ENCODE results near the gene ALKAL2. TPM values are rescaled to one million over a fixed set of nuclear protein-coding genes. Genes with fewer than 3 reads are reported as not detected.

ALKAL2 gene
- polyA plus RNA-seq, 4 donors: 5.3 to 6.1 (median 5.7) TPM

GRCh38 chr2:274503-274902 is 13.4 kb downstream of the ALKAL2 start:
- DNase-seq (ENCODE audit: low read depth in 4 of 4, low spot score in 2 of 4): no peak

- no peak for DNase-seq (ENCODE audit: low read depth in 4 of 4, low spot score in 2 of 4)
Observed at GRCh38 chr2:273333-273732, 14.6 kb downstream of the ALKAL2 start.

GRCh38 chr2:271917-272316 is 16.0 kb downstream of the ALKAL2 start:
- DNase-seq (ENCODE audit: low read depth in 4 of 4, low spot score in 2 of 4): no peak

DNA sequence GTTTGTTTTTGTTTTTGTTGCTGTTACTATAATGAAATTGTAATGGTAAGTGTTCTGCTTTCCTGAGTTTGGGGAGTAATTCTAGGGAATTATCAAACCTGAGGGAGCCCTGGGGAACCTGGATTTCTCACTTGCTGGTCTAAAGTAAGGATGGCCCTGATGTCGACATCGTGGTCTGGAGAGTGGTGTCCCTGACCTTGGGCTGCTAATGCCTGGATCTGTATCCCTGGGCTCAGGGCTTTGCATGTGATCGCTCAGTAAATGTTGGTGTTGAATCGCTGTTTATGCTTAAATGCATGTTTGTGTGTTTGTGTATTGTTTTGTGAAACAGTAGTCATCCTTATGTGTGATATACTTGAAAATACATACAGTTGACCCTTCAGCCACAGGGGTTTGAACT is 17.0 kb downstream of the ALKAL2 start:
- DNase-seq (ENCODE audit: low read depth in 4 of 4, low spot score in 2 of 4): no peak

- no peak for DNase-seq (ENCODE audit: low read depth in 4 of 4, low spot score in 2 of 4)
Observed at GRCh38 chr2:269356-270030, 18.4 kb downstream of the ALKAL2 start.

GRCh38 chr2:268323-268722 is 19.6 kb downstream of the ALKAL2 start:
- no peak for DNase-seq (ENCODE audit: low read depth in 4 of 4, low spot score in 2 of 4)

- peak; percentile 85 to 94 (median 91) for DNase-seq (ENCODE audit: low read depth in 4 of 4, low spot score in 2 of 4)
Observed at GRCh38 chr2:264493-265468, 23.1 kb downstream of the ALKAL2 start, which contains the start of gene ACP1. TSS of gene ACP1 (plus strand) at chr2:264947. CDS start at chr2:264965, 18 bp downstream.

DNA sequence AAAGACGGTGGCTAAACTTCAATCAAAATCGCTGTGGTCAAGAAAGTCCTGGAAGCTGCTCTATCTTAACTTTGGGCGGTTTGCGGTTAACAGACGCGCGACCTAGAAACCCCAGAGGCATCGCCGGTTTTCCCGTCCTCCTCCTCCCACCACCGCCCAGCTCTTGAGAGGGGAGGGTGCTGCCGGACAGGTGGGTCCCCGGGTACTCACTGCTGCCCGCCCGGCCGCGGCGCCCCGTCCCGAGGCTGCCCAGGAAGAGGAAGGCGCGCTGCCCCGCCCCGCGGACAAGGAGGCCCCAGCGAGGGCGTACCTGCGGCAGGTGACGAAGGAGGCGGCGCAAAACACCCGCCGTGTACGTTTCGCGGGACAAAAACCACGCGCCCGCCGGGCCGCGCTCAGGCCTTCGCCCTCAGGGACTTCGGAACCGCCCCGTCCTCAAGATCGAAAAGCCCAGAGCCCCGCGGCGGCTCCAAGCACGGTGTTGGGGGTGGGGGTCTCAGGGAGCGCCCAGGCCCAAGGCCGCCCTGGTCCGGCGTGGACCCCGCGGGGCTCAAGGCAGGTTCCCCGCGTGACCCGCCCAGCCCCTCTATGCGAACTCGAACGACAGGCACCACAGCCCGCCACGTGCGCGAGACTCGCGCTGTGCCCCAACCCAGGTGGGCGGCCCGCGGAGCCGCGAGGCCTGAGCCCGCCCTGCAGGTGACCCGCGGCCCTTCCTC is 24.0 kb downstream of the ALKAL2 start, which contains the start of gene SH3YL1:
SH3YL1 (minus strand) TSS at position 259 of the 719 bp plus-strand sequence; CDS start at position 211, 48 bp downstream.
- no peak for DNase-seq (ENCODE audit: low read depth in 4 of 4, low spot score in 2 of 4)

DNA sequence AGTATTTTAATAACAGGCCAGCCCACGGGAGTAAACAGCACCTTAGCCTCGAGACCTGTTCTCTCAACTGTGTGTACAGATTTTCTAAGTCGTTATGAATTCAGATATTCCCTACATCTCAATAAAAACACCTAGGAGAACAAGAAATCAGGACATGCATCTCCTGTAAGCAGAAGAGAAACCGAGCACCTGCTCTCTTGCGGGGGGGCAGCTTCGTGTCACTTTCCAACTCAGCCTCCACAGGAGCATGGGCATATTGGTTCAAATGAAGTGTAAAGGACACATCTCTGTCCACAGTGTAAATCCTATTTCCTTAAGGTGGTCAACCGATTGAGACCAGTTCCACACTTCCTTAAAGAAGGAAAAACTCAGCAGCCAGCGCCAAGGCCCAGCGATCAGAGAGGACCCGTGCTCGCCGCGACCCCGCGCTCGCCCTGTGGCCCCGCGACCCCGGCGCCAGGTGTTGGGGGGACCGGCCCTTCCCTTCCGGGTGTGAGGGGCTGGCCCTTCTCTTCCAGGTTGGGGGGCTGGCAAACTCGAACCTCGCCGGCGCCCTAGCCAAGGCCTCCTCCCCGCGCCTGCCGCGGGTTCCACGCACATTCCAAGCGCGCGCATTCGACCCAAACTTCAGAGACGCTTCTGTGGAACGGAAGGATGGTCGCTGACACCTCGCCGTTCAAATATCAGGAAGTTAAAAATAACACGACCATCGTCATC is 24.7 kb downstream of the ALKAL2 start:
- DNase-seq (ENCODE audit: low read depth in 4 of 4, low spot score in 2 of 4): no peak

GRCh38 chr2:262117-262516 is 25.8 kb downstream of the ALKAL2 start:
- no peak for DNase-seq (ENCODE audit: low read depth in 4 of 4, low spot score in 2 of 4)

- no peak for DNase-seq (ENCODE audit: low read depth in 4 of 4, low spot score in 2 of 4)
Observed at GRCh38 chr2:260507-261161, 27.3 kb downstream of the ALKAL2 start.

- no peak for DNase-seq (ENCODE audit: low read depth in 4 of 4, low spot score in 2 of 4)
Observed at GRCh38 chr2:259789-260331, 28.0 kb downstream of the ALKAL2 start.

DNA sequence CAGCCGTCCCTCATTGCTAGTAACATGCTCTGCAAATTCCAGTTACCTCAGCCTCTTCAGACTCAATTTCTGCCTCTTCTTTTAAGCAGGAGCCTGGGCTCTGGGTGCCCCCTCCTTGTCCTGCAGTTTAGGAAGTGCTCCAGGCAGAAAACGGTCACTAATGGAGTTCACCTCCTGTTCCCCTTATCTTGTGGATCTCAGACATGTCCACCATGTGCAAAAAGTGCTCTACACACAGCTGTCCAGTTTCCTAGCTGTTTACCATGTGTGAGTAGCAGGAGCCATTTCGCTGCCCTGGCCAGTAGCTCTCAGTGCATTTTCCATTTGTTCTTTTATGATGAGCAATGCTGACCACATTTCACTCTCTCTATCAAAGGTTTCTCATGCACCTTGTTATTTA is 29.0 kb downstream of the ALKAL2 start:
- DNase-seq (ENCODE audit: low read depth in 4 of 4, low spot score in 2 of 4): no peak

GRCh38 chr2:257842-258241 is 30.0 kb downstream of the ALKAL2 start:
- no peak for DNase-seq (ENCODE audit: low read depth in 4 of 4, low spot score in 2 of 4)

DNA sequence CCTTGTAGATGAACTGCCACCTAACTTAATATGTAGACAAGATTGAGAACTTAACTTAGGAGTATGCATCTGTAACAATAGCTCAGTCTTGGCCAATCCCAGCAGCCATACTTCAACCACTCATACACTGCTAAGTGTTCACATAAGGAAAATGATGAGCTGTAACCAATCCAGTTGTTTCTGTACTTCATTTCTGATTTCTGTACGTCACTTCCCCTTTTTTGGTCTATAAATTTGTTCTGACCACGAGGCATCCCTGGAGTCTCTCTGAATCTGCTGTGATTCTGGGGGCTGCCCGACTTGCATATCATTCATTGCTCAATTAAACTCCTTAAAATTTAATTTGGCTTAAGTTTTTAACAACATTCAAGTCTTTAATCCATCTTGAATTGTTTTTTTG is 30.5 kb downstream of the ALKAL2 start:
- DNase-seq (ENCODE audit: low read depth in 4 of 4, low spot score in 2 of 4): no peak

GRCh38 chr2:256094-256493 is 31.8 kb downstream of the ALKAL2 start:
- DNase-seq (ENCODE audit: low read depth in 4 of 4, low spot score in 2 of 4): no peak

DNA sequence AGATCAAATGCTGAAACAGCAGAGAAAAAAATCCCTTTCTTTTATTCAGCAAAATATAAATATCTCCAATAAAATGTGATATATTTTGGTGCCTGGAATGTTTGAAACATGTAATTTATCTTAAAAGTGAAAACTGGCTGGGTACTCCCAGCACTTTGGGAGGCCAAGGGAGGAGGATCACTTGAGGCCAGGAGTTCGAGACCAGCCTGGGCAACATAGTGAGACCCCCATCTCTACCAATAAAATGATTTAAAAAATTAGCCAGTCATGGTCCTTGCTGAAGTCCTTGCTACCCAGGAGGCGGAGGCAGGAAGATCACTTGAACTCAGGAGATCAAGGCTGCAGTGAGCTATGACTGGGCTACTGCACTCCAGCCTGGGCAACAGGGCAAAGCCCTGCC is 32.7 kb downstream of the ALKAL2 start:
- no peak for DNase-seq (ENCODE audit: low read depth in 4 of 4, low spot score in 2 of 4)

DNA sequence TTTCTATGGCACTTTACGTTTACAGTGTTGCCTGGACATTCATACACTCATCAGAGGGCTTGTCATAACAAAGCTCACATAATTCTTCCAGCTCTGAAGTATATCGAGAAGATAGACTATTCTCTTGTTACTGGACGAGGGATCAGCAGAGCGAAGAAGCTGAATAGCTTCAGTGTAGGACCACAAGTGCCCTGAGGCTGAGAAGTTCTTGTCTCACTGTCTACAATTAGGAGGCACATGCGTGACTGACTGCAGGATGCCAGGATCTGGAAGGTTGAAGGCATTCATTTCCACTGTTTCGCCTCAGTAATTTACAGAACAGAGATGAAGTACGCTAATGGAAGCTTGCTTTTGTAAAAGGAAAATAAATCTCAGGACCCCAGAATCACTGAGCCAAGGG is 33.6 kb downstream of the ALKAL2 start:
- no peak for DNase-seq (ENCODE audit: low read depth in 4 of 4, low spot score in 2 of 4)

DNA sequence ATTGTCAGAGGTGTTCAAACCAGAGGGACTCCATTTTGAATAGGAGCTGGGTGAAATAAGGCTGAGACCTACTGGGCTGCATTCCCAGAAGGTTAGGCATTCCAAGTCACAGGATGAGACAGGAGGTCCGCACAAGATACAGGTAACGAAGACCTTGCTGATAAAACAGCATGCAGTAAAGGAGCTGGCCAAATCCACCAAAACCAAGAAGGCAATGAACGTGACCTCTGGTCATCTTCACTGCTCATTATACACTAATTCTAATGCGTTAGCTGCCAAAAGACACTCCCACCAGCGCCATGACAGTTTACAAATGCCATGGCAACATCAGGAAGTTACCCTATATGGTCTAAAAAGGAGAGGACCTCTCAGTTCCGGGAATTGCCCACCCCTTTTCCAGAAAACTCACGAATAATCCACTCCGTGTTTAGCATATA is 34.7 kb downstream of the ALKAL2 start:
- no peak for DNase-seq (ENCODE audit: low read depth in 4 of 4, low spot score in 2 of 4)

All from left renal cortex interstitium (tissue), 4 donors.